ENCODE results near the gene DNAH2.

- TF ChIP-seq PKNOX1 (IDR thresholded peaks at IDR 0.05) (no peak), FOXM1 (IDR thresholded peaks at IDR 0.05; ENCODE audit: borderline replicate concordance) (no peak), ZNF384 (IDR thresholded peaks at IDR 0.05) (no peak), FOXA1 (IDR thresholded peaks at IDR 0.05) (no peak), LEF1 (IDR thresholded peaks at IDR 0.05; ENCODE audit: borderline replicate concordance) (no peak), TARDBP (IDR thresholded peaks at IDR 0.05) (no peak), BHLHE40 (IDR thresholded peaks at IDR 0.05; ENCODE audit: borderline replicate concordance) (no peak), ELF4 (IDR thresholded peaks at IDR 0.05) (no peak), SP1 (IDR thresholded peaks at IDR 0.05) (no peak)
Measured at GRCh38 chr17:7839190-7839875, 121.8 kb downstream of the DNAH2 start.

All from HEK293T (cell line).